ENCODE data around the gene SSR3.
A peak's percentile ranks its signal among the peaks of the same experiment; 100 is the strongest.

SSR3 gene

GRCh38 chr3:156535798-156536197, 19.1 kb downstream of the SSR3 start:
- TF ChIP-seq NFRKB (IDR thresholded peaks at IDR 0.05): no peak
- no peak for TF ChIP-seq SP1 (IDR thresholded peaks at IDR 0.05)
- TF ChIP-seq FOXA1 (IDR thresholded peaks at IDR 0.05): no peak
- no peak for TF ChIP-seq BHLHE40 (IDR thresholded peaks at IDR 0.05; ENCODE audit: borderline replicate concordance)
- TF ChIP-seq LEF1 (IDR thresholded peaks at IDR 0.05; ENCODE audit: borderline replicate concordance): no peak
- no peak for TF ChIP-seq CTBP1 (IDR thresholded peaks at IDR 0.05; ENCODE audit: borderline replicate concordance)
- TF ChIP-seq, protein P1, sequence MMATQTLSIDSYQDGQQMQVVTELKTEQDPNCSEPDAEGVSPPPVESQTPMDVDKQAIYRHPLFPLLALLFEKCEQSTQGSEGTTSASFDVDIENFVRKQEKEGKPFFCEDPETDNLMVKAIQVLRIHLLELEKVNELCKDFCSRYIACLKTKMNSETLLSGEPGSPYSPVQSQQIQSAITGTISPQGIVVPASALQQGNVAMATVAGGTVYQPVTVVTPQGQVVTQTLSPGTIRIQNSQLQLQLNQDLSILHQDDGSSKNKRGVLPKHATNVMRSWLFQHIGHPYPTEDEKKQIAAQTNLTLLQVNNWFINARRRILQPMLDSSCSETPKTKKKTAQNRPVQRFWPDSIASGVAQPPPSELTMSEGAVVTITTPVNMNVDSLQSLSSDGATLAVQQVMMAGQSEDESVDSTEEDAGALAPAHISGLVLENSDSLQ (IDR thresholded peaks at IDR 0.05): no peak
- TF ChIP-seq FOXK2 (IDR thresholded peaks at IDR 0.05): no peak
- no peak for TF ChIP-seq SUZ12 (IDR thresholded peaks at IDR 0.05)
- no peak for TF ChIP-seq FOXM1 (IDR thresholded peaks at IDR 0.05; ENCODE audit: borderline replicate concordance)
- no peak for TF ChIP-seq ARNT (IDR thresholded peaks at IDR 0.05)
- no peak for TF ChIP-seq HDGF (IDR thresholded peaks at IDR 0.05; ENCODE audit: borderline replicate concordance)
- TF ChIP-seq TARDBP (IDR thresholded peaks at IDR 0.05): no peak
- TF ChIP-seq ELF4 (IDR thresholded peaks at IDR 0.05): no peak
- TF ChIP-seq L3MBTL2 (conservative IDR thresholded peaks at IDR 0.05): no peak
- no peak for TF ChIP-seq ZNF384 (IDR thresholded peaks at IDR 0.05)
- no peak for DNase-seq (ENCODE audit: extremely low spot score)
- ChIA-PET POLR2A (interaction anchor here (0.6 kb wide), 1 partner anchor 19 kb away, joined by 4 read pairs; the partner anchor contains the start of gene SSR3), CTCF (interaction anchor here (0.6 kb wide), 1 partner anchor 596 kb away, joined by 3 read pairs; no protein-coding TSS in a partner anchor)

- no peak for TF ChIP-seq BHLHE40 (IDR thresholded peaks at IDR 0.05; ENCODE audit: borderline replicate concordance)
- TF ChIP-seq TARDBP (IDR thresholded peaks at IDR 0.05): no peak
- no peak for TF ChIP-seq SP1 (IDR thresholded peaks at IDR 0.05)
- no peak for TF ChIP-seq ZNF384 (IDR thresholded peaks at IDR 0.05)
- no peak for TF ChIP-seq ELF4 (IDR thresholded peaks at IDR 0.05)
- DNase-seq (ENCODE audit: extremely low spot score): peak; percentile 56
- ChIA-PET CTCF (interaction anchor here (0.6 to 0.7 kb wide), 2 partner anchors 16 to 596 kb away, joined by 3 read pairs; no protein-coding TSS in a partner anchor), POLR2A (interaction anchor here (0.6 kb wide), 1 partner anchor 20 kb away, joined by 4 read pairs; the partner anchor contains the start of gene SSR3)
These were observed 19.7 kb downstream of the SSR3 start for GRCh38 chr3:156535162-156535627.

DNA sequence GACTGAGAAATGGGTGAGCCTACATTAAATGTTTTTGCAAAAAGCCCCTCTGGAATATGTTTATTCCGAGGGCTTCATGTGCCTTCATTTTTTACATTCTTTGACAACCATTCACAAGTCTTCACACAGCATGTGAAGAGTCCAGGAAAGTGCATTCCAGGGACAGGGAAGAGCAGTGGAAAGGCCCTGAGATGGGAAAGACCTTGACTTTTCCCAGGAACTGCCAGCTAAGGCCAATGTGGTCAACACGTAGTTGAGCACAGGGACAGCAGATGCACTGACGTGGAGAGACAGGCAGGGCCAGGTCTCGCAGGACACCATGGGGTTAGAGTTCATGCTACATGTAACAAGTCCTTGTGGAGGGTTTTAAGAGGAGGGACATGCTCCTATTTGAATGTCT, 21.7 kb downstream of the SSR3 start:
- CTCF ChIA-PET: no interaction called here
- POLR2A ChIA-PET: no interaction called here
- TF ChIP-seq, protein P1 (IDR thresholded peaks at IDR 0.05): no peak
- TF ChIP-seq SP1 (IDR thresholded peaks at IDR 0.05): no peak
- no peak for TF ChIP-seq TARDBP (IDR thresholded peaks at IDR 0.05)
- TF ChIP-seq LEF1 (IDR thresholded peaks at IDR 0.05; ENCODE audit: borderline replicate concordance): no peak
- no peak for TF ChIP-seq CTBP1 (IDR thresholded peaks at IDR 0.05; ENCODE audit: borderline replicate concordance)
- TF ChIP-seq ELF4 (IDR thresholded peaks at IDR 0.05): no peak
- no peak for TF ChIP-seq FOXA1 (IDR thresholded peaks at IDR 0.05)
- no peak for TF ChIP-seq FOXM1 (IDR thresholded peaks at IDR 0.05; ENCODE audit: borderline replicate concordance)
- no peak for TF ChIP-seq FOXK2 (IDR thresholded peaks at IDR 0.05)
- TF ChIP-seq SUZ12 (IDR thresholded peaks at IDR 0.05): no peak
- no peak for TF ChIP-seq ARNT (IDR thresholded peaks at IDR 0.05)
- DNase-seq (ENCODE audit: extremely low spot score): no peak

DNA sequence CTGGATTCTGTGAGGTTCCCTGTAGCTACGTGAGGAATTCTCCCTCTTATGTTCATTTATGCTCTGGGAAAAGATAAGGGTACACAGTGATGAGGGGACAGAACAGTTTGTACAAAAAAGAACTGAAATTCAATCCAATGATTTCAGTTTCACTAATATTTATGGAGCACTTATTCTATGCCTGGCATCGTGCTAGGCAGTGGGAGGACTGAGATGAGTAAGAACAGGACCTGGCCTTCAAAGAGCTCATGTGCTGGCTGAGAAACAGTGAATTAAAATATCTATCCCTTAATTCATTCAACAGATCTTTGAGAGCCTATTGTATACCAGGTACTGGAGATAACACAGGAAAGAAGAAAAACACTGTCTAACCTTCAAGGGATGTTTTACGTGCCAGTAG, 22.2 kb downstream of the SSR3 start:
- ChIA-PET POLR2A (no interaction called here), CTCF (no interaction called here)
- TF ChIP-seq, protein P1 (IDR thresholded peaks at IDR 0.05): no peak
- DNase-seq (ENCODE audit: extremely low spot score): no peak

- ChIA-PET POLR2A (no interaction called here), CTCF (no interaction called here)
- no peak for TF ChIP-seq FOXA1 (IDR thresholded peaks at IDR 0.05)
- TF ChIP-seq NFRKB (IDR thresholded peaks at IDR 0.05): no peak
- TF ChIP-seq FOXM1 (IDR thresholded peaks at IDR 0.05; ENCODE audit: borderline replicate concordance): no peak
- TF ChIP-seq ELF4 (IDR thresholded peaks at IDR 0.05): no peak
- TF ChIP-seq TARDBP (IDR thresholded peaks at IDR 0.05): no peak
- TF ChIP-seq HDGF (IDR thresholded peaks at IDR 0.05; ENCODE audit: borderline replicate concordance): no peak
- no peak for TF ChIP-seq L3MBTL2 (conservative IDR thresholded peaks at IDR 0.05)
- TF ChIP-seq LEF1 (IDR thresholded peaks at IDR 0.05; ENCODE audit: borderline replicate concordance): no peak
- TF ChIP-seq, protein P1 (IDR thresholded peaks at IDR 0.05): no peak
- TF ChIP-seq SUZ12 (IDR thresholded peaks at IDR 0.05): no peak
- no peak for TF ChIP-seq ZNF384 (IDR thresholded peaks at IDR 0.05)
- no peak for TF ChIP-seq FOXK2 (IDR thresholded peaks at IDR 0.05)
- DNase-seq (ENCODE audit: extremely low spot score): no peak
These were observed 23.9 kb downstream of the SSR3 start for GRCh38 chr3:156530980-156531379.

- ChIA-PET CTCF (no interaction called here), POLR2A (interaction anchor here (0.7 kb wide), 1 partner anchor 561 kb away, joined by 3 read pairs; no protein-coding TSS in a partner anchor)
- TF ChIP-seq FOXM1 (IDR thresholded peaks at IDR 0.05; ENCODE audit: borderline replicate concordance): no peak
- DNase-seq (ENCODE audit: extremely low spot score): no peak
These were observed 27.9 kb downstream of the SSR3 start for GRCh38 chr3:156527060-156527459.

Data from HEK293T (cell line).